Loucy (cell line): ENCODE data around the gene SIPA1.

ENCODE experiments used
- CTCF ChIP-seq: fragments of 200-600 bp; sonication (generic); conservative IDR thresholded peaks from 2 replicates; pipeline ENCODE4 v1.5.1; 2014; ENCODE audit warnings: mild to moderate bottlenecking, antibody characterized with exemption, low read length
- EZH2phosphoT487 ChIP-seq: fragments of 200-600 bp; IDR thresholded peaks from 2 replicates; pipeline ENCODE4 v1.6.1; 2018; ENCODE audit warnings: antibody characterized with exemption, mild to moderate bottlenecking, moderate library complexity, borderline replicate concordance

- TF ChIP-seq CTCF = no peak
- no peak for TF ChIP-seq EZH2phosphoT487
Measured at GRCh38 chr11:65653229-65654225, 15.6 kb downstream of the SIPA1 start.
